GM21786 (cell line): Measurements from ENCODE around the gene CD300A.

ENCODE experiments used
- ATAC-seq: cut with Tn5 transposase; IDR thresholded peaks from one replicate; pipeline ENCODE4 v1.9.1; 2021; ENCODE audit not compliant: unreplicated experiment

The CD300A gene

GRCh38 chr17:74454197-74455024 lies 12.0 kb upstream of the CD300A start:
- peak; percentile 87 for ATAC-seq

DNA sequence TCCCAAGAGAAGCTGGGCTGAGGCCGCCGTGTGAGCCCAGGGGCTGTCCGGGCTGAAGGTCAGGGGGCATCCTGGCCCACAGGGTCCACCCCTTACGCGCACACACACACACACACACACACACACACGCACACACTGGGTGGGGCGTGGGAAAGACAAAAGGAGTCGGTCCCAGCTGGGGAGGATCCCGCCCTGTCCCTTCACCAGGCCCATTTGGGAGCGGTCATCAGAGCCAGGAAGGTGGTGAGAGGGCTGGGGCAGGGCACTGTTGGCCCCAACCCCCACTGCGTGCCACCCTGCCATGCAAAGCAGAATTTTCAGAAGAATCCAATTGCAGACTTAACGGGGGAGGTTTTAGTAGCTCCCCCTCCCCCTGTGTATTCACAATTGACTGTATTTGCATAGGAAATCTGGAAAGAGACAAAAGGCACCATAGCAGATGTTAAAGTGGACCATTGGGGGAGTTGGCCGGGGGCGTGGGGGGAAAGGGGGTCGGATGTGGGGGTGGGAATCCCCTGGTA lies 11.3 kb upstream of the CD300A start:
- no peak for ATAC-seq

DNA sequence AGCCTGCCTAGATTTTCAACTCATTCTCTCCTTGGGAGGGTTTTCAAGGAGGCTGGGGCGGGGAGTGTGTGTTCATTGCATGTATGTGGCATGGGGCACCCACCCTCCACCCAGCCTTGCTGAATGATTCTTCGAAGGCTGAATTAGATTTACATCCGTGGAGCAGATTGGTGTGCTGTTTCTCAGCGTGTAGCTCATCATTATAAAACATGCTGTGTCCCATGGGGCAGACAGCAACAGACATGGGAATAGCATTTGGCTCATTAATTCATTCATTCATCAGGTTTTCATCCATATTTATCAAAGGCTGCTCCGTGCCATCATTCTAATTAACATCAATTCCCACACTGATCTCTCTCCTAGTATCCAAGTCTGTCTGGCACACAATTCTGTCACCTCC lies 10.6 kb upstream of the CD300A start:
- ATAC-seq = no peak

DNA sequence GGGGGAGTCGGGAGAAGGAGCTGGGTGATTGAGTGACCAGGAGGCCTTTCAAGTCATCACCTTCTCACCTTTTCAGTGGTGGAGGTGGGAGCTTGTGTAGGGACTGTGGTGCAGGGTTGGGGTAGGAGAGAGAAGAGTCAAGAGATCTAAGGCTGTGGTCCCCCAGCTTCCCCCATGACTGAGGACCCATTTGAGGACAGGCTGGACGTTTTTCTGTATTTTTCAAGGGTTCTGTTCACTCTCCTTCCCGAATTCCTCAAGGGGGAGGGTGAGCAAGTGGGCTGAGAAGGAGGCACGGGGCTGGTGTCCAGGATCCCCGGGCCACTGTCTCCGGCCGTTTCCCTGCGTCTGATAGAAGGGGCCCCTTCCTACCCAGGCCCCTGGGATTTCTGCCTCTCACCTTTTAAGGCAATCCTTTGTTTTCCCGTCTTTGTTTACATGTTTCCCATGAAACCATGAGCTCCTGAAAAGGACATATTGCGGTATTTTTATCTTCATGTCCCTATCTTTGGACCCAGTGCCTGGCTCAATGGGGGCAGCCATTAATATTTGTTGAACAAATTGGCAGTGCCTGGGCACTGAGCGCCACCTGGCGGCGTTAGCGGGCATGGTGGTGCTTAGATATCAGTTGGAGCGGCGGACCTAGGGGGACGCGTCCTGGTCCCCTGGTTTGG lies 9.2 kb upstream of the CD300A start:
- no peak for ATAC-seq

DNA sequence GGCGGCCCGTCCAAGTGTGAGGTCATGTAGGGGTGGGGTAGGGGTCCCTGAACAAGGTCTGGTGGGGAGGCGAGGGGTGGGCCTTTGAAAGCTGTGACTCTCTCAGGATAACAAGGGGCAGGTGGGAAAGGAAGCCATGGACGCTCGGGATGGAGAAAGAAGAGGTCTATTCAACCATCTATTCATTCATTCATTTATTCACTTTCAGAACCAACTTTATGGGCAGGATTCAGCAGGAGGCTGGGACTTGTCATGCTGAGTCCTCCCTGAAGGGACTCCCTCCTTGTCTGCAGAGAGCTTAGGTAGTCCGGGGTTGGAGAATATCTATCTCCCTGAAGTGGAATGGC lies 8.6 kb upstream of the CD300A start:
- no peak for ATAC-seq

DNA sequence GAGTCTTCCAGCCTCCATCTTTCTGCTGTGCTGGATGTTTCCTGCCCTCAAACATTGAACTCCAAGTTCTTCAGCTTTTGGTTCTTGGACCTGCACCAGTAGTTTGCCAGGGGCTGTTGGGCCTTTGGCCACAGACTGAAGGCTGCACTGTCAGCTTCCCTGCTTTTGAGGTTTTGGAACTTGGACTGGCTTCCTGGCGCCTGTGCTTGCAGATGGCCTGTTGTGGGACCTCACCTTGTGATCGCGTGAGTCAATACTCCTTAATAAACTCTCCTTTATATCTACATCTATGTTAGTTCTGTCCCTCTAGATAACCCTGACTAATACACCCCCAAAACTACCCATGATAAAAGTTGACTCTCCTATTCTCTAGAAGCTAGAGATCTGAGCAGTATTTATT lies 7.6 kb upstream of the CD300A start:
- ATAC-seq = no peak

- no peak for ATAC-seq
Measured at GRCh38 chr17:74459622-74460021, 6.8 kb upstream of the CD300A start.

DNA sequence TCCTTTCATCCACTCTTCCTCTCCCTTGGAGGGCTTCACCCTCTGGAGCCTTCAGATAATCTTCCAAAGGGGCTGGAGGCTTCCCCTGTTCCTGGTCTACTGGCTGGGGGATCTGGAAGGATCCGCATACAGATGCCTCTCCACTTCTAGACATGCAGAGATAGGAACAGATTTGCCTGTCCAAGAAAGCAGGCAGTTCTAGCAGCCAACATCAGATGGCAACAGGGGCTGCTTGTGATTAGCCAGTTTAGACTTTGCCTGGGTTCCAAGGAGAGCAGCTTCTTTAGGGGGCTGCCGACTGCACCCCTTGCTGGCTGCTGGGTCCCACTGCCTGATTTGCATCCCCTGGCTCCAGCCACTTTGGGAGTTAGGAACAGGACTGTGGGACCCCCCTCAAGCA lies 6.2 kb upstream of the CD300A start:
- ATAC-seq = no peak

GRCh38 chr17:74460996-74461395 lies 5.4 kb upstream of the CD300A start:
- ATAC-seq = no peak

GRCh38 chr17:74461611-74462010 lies 4.8 kb upstream of the CD300A start:
- ATAC-seq = no peak

DNA sequence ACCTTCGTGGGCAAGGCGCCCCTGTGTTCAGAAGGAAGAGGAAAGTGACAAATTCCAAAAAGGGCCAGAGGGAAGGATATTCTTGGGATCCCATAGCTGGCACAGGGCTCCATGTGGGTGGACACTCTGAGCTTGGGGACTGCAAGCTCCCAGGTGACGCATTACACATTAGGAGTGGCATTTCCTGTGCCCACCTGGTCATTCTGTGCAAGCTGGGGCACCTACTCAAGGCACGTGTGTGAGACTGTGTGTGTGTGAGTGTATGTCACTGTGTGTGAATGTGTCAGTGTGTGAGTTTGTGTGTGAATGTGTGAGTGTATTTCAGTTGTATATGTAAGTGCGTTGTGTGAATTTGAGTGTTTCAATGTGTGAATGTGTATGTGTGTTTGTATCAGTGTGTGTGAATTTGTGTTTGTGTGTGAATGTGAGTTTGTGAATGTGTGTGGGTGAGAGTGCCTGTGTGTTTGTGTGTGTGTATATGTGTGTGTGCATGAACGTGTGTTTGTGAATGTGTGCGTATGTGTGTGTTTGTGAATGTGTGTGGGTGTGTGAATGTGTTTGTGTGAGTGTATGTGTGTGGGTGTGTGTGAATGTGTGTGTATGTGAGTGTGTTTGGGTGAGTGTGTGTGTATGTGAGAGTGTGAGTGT lies 1.6 kb upstream of the CD300A start:
- no peak for ATAC-seq

DNA sequence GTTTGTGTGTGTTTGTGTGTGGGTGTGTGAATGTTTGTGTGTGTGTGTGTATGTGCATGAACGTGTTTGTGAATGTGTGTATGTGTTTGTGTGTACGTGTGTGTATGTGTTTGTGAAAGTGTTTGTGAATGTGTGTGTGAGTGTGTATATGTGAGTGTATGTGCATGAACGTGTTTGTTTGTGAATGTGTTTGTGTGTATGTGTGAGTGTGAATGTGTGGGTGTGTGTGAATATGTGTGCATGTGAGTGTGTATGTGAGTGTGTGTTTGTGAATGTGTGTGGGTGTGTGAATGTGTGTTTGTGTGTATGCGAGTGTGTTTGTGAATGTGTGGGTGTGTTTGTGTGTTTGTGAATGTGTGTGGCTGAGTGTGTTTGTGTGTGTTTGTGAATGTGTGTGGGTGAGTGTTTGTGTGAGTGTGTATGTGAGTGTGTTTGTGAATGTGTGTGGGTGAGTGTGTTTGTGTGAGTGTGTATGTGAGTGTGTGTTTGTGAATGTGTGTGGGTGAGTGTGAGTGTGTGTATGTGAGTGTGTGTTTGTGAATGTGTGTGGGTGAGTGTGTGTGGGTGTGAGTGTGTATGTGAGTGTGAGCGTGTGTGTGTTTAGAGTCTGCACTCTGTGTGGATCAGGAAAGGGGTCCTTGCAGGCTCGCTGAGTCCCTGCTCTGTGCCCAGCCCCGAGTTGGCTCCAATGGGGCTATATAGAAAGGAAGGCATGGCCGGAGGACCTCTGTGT lies 890 bp upstream of the CD300A start:
- ATAC-seq = no peak

- ATAC-seq = no peak
Measured at GRCh38 chr17:74466828-74467184, 372 bp downstream of the CD300A start.

GRCh38 chr17:74467221-74467951 lies 952 bp downstream of the CD300A start:
- ATAC-seq = peak; percentile 61

- ATAC-seq = no peak
Measured at GRCh38 chr17:74471341-74471740, 4.9 kb downstream of the CD300A start.

GRCh38 chr17:74472890-74473289 lies 6.5 kb downstream of the CD300A start:
- ATAC-seq = no peak

GRCh38 chr17:74473294-74473693 lies 6.9 kb downstream of the CD300A start:
- ATAC-seq = no peak

GRCh38 chr17:74474043-74474792 lies 7.8 kb downstream of the CD300A start:
- no peak for ATAC-seq

- ATAC-seq = no peak
Measured at GRCh38 chr17:74475189-74475588, 8.8 kb downstream of the CD300A start.

- no peak for ATAC-seq
Measured at GRCh38 chr17:74477411-74477810, 11.0 kb downstream of the CD300A start.
